CD14-positive monocyte (primary cell): Measurements from ENCODE around the gene CERS2. TPM values are rescaled to one million over a fixed set of nuclear protein-coding genes. Genes with fewer than 3 reads are reported as not detected.

Experiments used
- DNase-seq, 3 donors: peaks; one replicate each; pipeline ENCODE4 v3.0.0-alpha.2; 2011 to 2022
- H2AFZ ChIP-seq: 2 replicates; pipeline ENCODE4 v1.6.0; 2012; ENCODE audit warnings: mild to moderate bottlenecking, low read depth, low read length, inconsistent platforms; ENCODE audit not compliant: insufficient read depth, poor library complexity, severe bottlenecking
- H3K27ac ChIP-seq, 2 donors: 1 replicate in 1 of 2; 2 replicates in 1 of 2; pipeline ENCODE4 v1.5.1; 2012 to 2013; ENCODE audit warnings: low read length in 2 of 2, control low read depth in 1 of 2, inconsistent platforms in 1 of 2, low read depth in 1 of 2, mild to moderate bottlenecking in 1 of 2
- H3K27me3 ChIP-seq, 2 donors: one replicate each; pipeline versions ENCODE4 v1.6.0 to v1.6.1; 2011 to 2013; ENCODE audit warnings: low read length in 2 of 2; ENCODE audit not compliant: control insufficient read depth in 2 of 2, insufficient read depth in 2 of 2
- H3K36me3 ChIP-seq, 2 donors: replicated peaks in 1 of 2; 1 replicate in 1 of 2; 2 replicates in 1 of 2; pipeline versions ENCODE4 v1.5.1 to v1.6.1; 2012 to 2013; ENCODE audit warnings: low read length in 2 of 2, control low read depth in 1 of 2, inconsistent platforms in 1 of 2, mild to moderate bottlenecking in 1 of 2; ENCODE audit not compliant: insufficient read depth in 2 of 2, control insufficient read depth in 1 of 2
- H3K4me1 ChIP-seq, 2 donors: 1 replicate in 1 of 2; 2 replicates in 1 of 2; pipeline versions ENCODE4 v1.5.1 to v1.6.1; 2012 to 2013; ENCODE audit warnings: low read length in 2 of 2, control low read depth in 1 of 2, inconsistent platforms in 1 of 2, mild to moderate bottlenecking in 1 of 2, moderate library complexity in 1 of 2; ENCODE audit not compliant: insufficient read depth in 2 of 2, control insufficient read depth in 1 of 2
- H3K4me2 ChIP-seq: replicated peaks from 2 replicates; pipeline ENCODE3; 2012; ENCODE audit warnings: low read length, moderate library complexity, mild to moderate bottlenecking; ENCODE audit not compliant: poor library complexity, severe bottlenecking; ENCODE audit errors: extremely low read depth
- H3K4me3 ChIP-seq, 3 experiments: fragments of 200-600 bp in 1 of 3; sonication (generic) in 1 of 3; replicated peaks in 1 of 3; 1 replicate in 2 of 3; 2 replicates in 1 of 3; pipeline ENCODE4 v1.5.1; 2011 to 2013; ENCODE audit warnings: low read length in 3 of 3, mild to moderate bottlenecking in 3 of 3, control low read depth in 2 of 3, low read depth in 2 of 3, inconsistent platforms in 1 of 3, moderate library complexity in 1 of 3
- H3K79me2 ChIP-seq: 2 replicates; pipeline ENCODE4 v1.6.0; 2012; ENCODE audit warnings: mild to moderate bottlenecking, control low read depth, inconsistent platforms, low read length, moderate library complexity; ENCODE audit not compliant: insufficient read depth
- H3K9ac ChIP-seq: 2 replicates; pipeline ENCODE4 v1.6.0; 2017; ENCODE audit warnings: low read length, mild to moderate bottlenecking; ENCODE audit not compliant: insufficient read depth, poor library complexity, severe bottlenecking
- H3K9me3 ChIP-seq, 2 donors: replicated peaks in 1 of 2; 1 replicate in 1 of 2; 2 replicates in 1 of 2; pipeline versions ENCODE4 v1.5.1 to v1.6.1; 2012 to 2013; ENCODE audit warnings: low read length in 2 of 2, control low read depth in 1 of 2; ENCODE audit not compliant: control insufficient read depth in 1 of 2, insufficient read depth in 1 of 2
- H4K20me1 ChIP-seq: 2 replicates; pipeline ENCODE4 v1.6.0; 2012; ENCODE audit warnings: mild to moderate bottlenecking, low read length, control low read depth, moderate library complexity; ENCODE audit not compliant: insufficient read depth
- H3K27ac Mint-ChIP-seq, 7 donors: one replicate each; pipeline ENCODE4 v1.8.0; 2020; ENCODE audit warnings: mild to moderate bottlenecking in 7 of 7, mixed read lengths in 7 of 7, moderate library complexity in 6 of 7, inconsistent platforms in 2 of 7
- H3K27me3 Mint-ChIP-seq, 3 donors: one replicate each; pipeline ENCODE4 v1.8.0; 2021 to 2022; ENCODE audit warnings: low read depth in 3 of 3, mild to moderate bottlenecking in 3 of 3, mixed read lengths in 3 of 3, moderate library complexity in 3 of 3, inconsistent platforms in 1 of 3
- H3K36me3 Mint-ChIP-seq, 2 donors: one replicate each; pipeline ENCODE4 v1.8.0; 2020; ENCODE audit warnings: mixed read lengths in 2 of 2, inconsistent platforms in 1 of 2, mild to moderate bottlenecking in 1 of 2
- H3K4me1 Mint-ChIP-seq: one replicate; pipeline ENCODE4 v1.8.0; 2020; ENCODE audit warnings: mild to moderate bottlenecking, mixed read lengths
- H3K4me3 Mint-ChIP-seq, 2 donors: one replicate each; pipeline ENCODE4 v1.8.0; 2020; ENCODE audit warnings: mild to moderate bottlenecking in 2 of 2, mixed read lengths in 2 of 2, moderate library complexity in 1 of 2
- H3K9me3 Mint-ChIP-seq, 7 donors: one replicate each; pipeline ENCODE4 v1.8.0; 2020 to 2022; ENCODE audit warnings: mixed read lengths in 7 of 7, mild to moderate bottlenecking in 6 of 7, moderate library complexity in 6 of 7, inconsistent platforms in 2 of 7
- WGBS: methylation state at CpG from one replicate; pipeline ENCODE4 v1.1.5; 2013; ENCODE audit warnings: missing lambda C conversion rate; ENCODE audit not compliant: insufficient coverage; 5-methylcytosine and 5-hydroxymethylcytosine counted together
- intact Hi-C, 2 donors: fragments of 100-400 bp; cut with micrococcal nuclease; formaldehyde crosslinking; loops; one replicate each; pipeline versions ENCODE4 v1.15.0 to v1.15.1; 2023
- polyA plus RNA-seq, 3 donors: library from polyadenylated mRNA; depleted of rRNA in 1 of 3; unstranded in 2 of 3; stranded (reverse) in 1 of 3; fragments of 300-500 nt in 2 of 3; fragments of >200 nt in 1 of 3; fragmentation: Illumina TruSeq in 2 of 3; gene quantifications; 1 replicate in 2 of 3; 2 replicates in 1 of 3; pipeline ENCODE4 v1.2.3, GENCODE V29; 2012 to 2021
- TF ChIP-seq, protein P1 (sequence below): fragments of 200-600 bp; IDR thresholded peaks from one replicate; pipeline ENCODE4 v1.8.0; 2022; ENCODE audit warnings: antibody characterized with exemption, mild to moderate bottlenecking

Gene CERS2
- polyA plus RNA-seq, 3 donors: 152 to 224 (median 200) TPM

DNA sequence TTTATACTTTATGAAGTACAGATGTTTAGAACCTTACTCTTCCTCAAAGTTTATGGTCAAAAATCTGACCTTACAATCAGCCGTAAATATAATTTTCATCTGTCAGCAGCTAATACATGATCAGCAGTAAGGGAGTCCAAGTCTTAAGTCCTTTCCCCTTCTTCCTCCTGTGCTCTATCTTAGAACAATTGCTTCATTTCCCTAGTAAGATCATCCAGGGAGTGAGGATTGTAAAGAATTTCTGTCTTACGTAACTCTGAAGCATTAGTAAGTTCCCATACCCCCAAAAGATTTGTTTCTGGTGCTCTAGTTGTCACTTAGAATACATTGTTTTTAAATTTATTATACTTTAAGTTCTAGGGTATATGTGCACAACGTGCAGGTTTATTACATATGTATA lies 46.3 kb downstream of the CERS2 start:
- peak overlapping the region in 1 of 2 donors; percentile 92 for H3K27ac ChIP-seq
- no CpG with 5 or more reads among the region's 3 CpGs for WGBS
- H3K36me3 Mint-ChIP-seq: peaks cover 33 to 56% of the 10 kb centered on the region in 2 donors
- H3K9me3 ChIP-seq: peaks cover 10 to 13% of the 10 kb centered on the region in 2 donors
- peaks cover 45 to 52% of the 10 kb centered on the region in 2 donors for H3K36me3 ChIP-seq
- peaks cover 3 to 20% (median 13%) of the 10 kb centered on the region in 7 donors for H3K9me3 Mint-ChIP-seq
- TF ChIP-seq, protein P1, sequence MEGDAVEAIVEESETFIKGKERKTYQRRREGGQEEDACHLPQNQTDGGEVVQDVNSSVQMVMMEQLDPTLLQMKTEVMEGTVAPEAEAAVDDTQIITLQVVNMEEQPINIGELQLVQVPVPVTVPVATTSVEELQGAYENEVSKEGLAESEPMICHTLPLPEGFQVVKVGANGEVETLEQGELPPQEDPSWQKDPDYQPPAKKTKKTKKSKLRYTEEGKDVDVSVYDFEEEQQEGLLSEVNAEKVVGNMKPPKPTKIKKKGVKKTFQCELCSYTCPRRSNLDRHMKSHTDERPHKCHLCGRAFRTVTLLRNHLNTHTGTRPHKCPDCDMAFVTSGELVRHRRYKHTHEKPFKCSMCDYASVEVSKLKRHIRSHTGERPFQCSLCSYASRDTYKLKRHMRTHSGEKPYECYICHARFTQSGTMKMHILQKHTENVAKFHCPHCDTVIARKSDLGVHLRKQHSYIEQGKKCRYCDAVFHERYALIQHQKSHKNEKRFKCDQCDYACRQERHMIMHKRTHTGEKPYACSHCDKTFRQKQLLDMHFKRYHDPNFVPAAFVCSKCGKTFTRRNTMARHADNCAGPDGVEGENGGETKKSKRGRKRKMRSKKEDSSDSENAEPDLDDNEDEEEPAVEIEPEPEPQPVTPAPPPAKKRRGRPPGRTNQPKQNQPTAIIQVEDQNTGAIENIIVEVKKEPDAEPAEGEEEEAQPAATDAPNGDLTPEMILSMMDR: no peak
- H3K4me3 ChIP-seq: peak overlapping the region in 1 of 3 experiments; percentile 88
- no peak overlapping the region for H2AFZ ChIP-seq
- H3K27me3 ChIP-seq: no peaks in the 10 kb centered on the region
- peaks cover 19% of the 10 kb centered on the region for H3K4me1 Mint-ChIP-seq
- H3K4me2 ChIP-seq: no peak overlapping the region
- peaks cover 57% of the 10 kb centered on the region for H3K79me2 ChIP-seq
- H3K27me3 Mint-ChIP-seq: peaks cover 0 to 3% (median 1%) of the 10 kb centered on the region in 3 donors
- H4K20me1 ChIP-seq: peaks cover 17% of the 10 kb centered on the region
- H3K27ac Mint-ChIP-seq: peak overlapping the region in 4 of 7 donors; percentile 7 to 99 (median 72)
- H3K4me3 Mint-ChIP-seq: no peak overlapping the region
- peaks cover 19 to 27% of the 10 kb centered on the region in 2 donors for H3K4me1 ChIP-seq
- intact Hi-C loops: loop anchor here (5.0 to 10.0 kb wide), 4 partner anchors 47 to 163 kb away; partner anchors contain the start of genes CERS2 (in 1 of the 2), CTSS (in 1 of the 2), MINDY1 (in 1 of the 2) and PRUNE1 (in 1 of the 2)
- DNase-seq: no peak
- H3K9ac ChIP-seq: no peak overlapping the region

DNA sequence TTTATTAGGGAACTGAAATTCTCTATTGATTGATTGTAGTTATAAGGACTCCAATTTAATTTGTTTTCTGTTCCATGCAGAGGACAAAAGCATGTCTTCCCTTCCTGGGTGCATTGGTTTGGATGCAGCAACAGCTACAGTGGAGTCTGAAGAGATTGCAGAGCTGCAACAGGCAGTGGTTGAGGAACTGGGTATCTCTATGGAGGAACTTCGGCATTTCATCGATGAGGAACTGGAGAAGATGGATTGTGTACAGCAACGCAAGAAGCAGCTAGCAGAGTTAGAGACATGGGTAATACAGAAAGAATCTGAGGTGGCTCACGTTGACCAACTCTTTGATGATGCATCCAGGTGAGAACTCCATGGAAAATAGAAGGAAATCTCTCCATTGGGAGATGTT lies 47.0 kb downstream of the CERS2 start:
- DNase-seq: peak; percentile 26 to 48 (median 45)
- no peak overlapping the region for H3K9ac ChIP-seq
- Mint-ChIP-seq H3K4me3 (peak overlapping the region in 1 of 2 donors; percentile 46), H3K9me3 (peaks cover 3 to 20% (median 13%) of the 10 kb centered on the region in 7 donors), H3K27me3 (peaks cover 0 to 3% (median 1%) of the 10 kb centered on the region in 3 donors), H3K36me3 (peaks cover 31 to 49% of the 10 kb centered on the region in 2 donors), H3K4me1 (peaks cover 20% of the 10 kb centered on the region), H3K27ac (peak overlapping the region; percentile 47 to 99 (median 99))
- peaks cover 40 to 45% of the 10 kb centered on the region in 2 donors for H3K36me3 ChIP-seq
- H3K27ac ChIP-seq: peak overlapping the region; percentile 0 to 92
- peaks cover 51% of the 10 kb centered on the region for H3K79me2 ChIP-seq
- intact Hi-C loops: loop anchor here (2.0 to 10.0 kb wide), 5 partner anchors 47 to 163 kb away; partner anchors contain the start of genes ARNT (in 1 of the 2), CERS2 (in 1 of the 2), CTSS (in 1 of the 2) and MINDY1 (in 1 of the 2)
- peaks cover 10 to 13% of the 10 kb centered on the region in 2 donors for H3K9me3 ChIP-seq
- no peaks in the 10 kb centered on the region for H3K27me3 ChIP-seq
- peak overlapping the region; percentile 93 for H3K4me2 ChIP-seq
- TF ChIP-seq, protein P1: no peak
- peaks cover 11% of the 10 kb centered on the region for H4K20me1 ChIP-seq
- 10% methylated on average over 4 of the region's 4 CpGs for WGBS
- H3K4me3 ChIP-seq: peak overlapping the region in 1 of 3 experiments; percentile 88
- H3K4me1 ChIP-seq: peaks cover 19 to 27% of the 10 kb centered on the region in 2 donors
- H2AFZ ChIP-seq: peak overlapping the region; percentile 9
